Osteoblast (primary cell): ENCODE results near the gene SDCBP2. TPM values are rescaled to one million over a fixed set of nuclear protein-coding genes. Genes with fewer than 3 reads are reported as not detected.

ENCODE experiments used
- DNase-seq: peaks from one replicate; pipeline ENCODE4 v3.0.0; 2011; ENCODE audit warnings: low spot score, mixed read lengths; ENCODE audit not compliant: insufficient read length; ENCODE audit errors: missing footprints
- H2AFZ ChIP-seq: 2 replicates; pipeline ENCODE4 v1.6.0; 2011; ENCODE audit warnings: mild to moderate bottlenecking, low read length
- H3K27ac ChIP-seq: 2 replicates; pipeline ENCODE4 v1.5.1; 2011; ENCODE audit warnings: mild to moderate bottlenecking, low read depth, low read length, moderate library complexity
- H3K27me3 ChIP-seq: 2 replicates; pipeline ENCODE4 v1.6.0; 2012; ENCODE audit warnings: mild to moderate bottlenecking, control low read depth, inconsistent platforms, low read length, moderate library complexity; ENCODE audit not compliant: insufficient read depth
- H3K36me3 ChIP-seq: 2 replicates; pipeline ENCODE4 v1.5.1; 2011; ENCODE audit warnings: mild to moderate bottlenecking, low read length, control low read depth, moderate library complexity; ENCODE audit not compliant: insufficient read depth
- H3K4me1 ChIP-seq: 2 replicates; pipeline ENCODE4 v1.5.1; 2011; ENCODE audit warnings: mild to moderate bottlenecking, low read length, control low read depth, moderate library complexity; ENCODE audit not compliant: insufficient read depth
- H3K4me2 ChIP-seq: 2 replicates; pipeline ENCODE4 v1.6.0; 2011; ENCODE audit warnings: mild to moderate bottlenecking, low read length; ENCODE audit not compliant: insufficient read depth
- H3K4me3 ChIP-seq: fragments of 200-600 bp; sonication (generic); 3 replicates; pipeline ENCODE4 v1.5.1; 2012; ENCODE audit warnings: mild to moderate bottlenecking, low read length, inconsistent platforms; ENCODE audit not compliant: insufficient read depth
- H3K79me2 ChIP-seq: 2 replicates; pipeline ENCODE4 v1.6.0; 2012; ENCODE audit warnings: mild to moderate bottlenecking, low read length, control low read depth, inconsistent platforms; ENCODE audit not compliant: insufficient read depth
- H3K9me3 ChIP-seq: 2 replicates; pipeline ENCODE4 v1.5.1; 2011; ENCODE audit warnings: low read depth, low read length, control low read depth
- H4K20me1 ChIP-seq: 2 replicates; pipeline ENCODE4 v1.6.0; 2012; ENCODE audit warnings: mild to moderate bottlenecking, low read length, control low read depth; ENCODE audit not compliant: insufficient read depth
- total RNA-seq: library from RNA; depleted of rRNA; stranded (reverse); fragments of >200 nt; gene quantifications from 2 replicates; pipeline ENCODE4 v1.2.3, GENCODE V29; 2012
- TF ChIP-seq, protein P1 (sequence below): IDR thresholded peaks from 2 replicates; pipeline ENCODE4 v1.5.1; 2011; ENCODE audit warnings: mild to moderate bottlenecking, low read depth, low read length, moderate library complexity; ENCODE audit errors: extremely low read depth

Gene SDCBP2
- total RNA-seq, 1 donor = 2.2 TPM

DNA sequence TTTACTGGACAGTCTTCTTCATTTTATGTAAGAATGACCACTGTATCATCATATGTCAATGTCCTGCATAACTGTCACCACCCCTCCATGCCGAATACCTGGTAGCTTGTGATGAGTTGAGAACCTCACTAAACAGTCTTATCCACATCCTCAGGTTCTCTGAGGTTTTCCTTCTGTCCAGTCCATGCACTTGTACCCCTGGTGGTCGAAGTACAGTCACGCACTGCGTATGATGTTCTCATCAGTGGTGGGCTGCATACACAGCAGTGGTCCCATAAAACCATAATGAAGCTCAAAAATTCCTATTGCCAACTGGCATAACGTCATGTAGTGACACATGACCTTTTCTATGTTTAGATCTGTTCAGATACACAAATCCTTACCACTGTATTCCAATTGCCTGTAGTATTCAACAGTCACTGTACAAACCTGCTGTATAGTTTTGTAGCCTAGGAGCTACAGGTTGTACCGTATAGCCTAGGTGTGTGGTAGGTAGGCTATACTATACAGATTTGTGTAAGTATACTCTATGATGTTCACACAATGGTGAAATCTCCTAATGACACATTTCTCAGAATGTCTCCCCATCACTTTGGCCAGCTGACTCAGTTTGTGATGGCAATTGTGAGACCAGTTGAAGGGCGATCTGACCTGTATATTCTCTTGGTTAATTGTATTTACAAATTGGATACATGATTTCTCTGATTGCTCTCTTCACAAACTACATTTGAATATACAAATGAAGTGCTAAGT lies 31.3 kb upstream of the SDCBP2 start:
- peaks cover 24% of the 10 kb centered on the region for H3K79me2 ChIP-seq
- H4K20me1 ChIP-seq = peaks cover 7% of the 10 kb centered on the region
- no peak overlapping the region for H3K27ac ChIP-seq
- DNase-seq = no peak
- H3K4me3 ChIP-seq = no peak overlapping the region
- no peaks in the 10 kb centered on the region for H3K9me3 ChIP-seq
- TF ChIP-seq, protein P1, sequence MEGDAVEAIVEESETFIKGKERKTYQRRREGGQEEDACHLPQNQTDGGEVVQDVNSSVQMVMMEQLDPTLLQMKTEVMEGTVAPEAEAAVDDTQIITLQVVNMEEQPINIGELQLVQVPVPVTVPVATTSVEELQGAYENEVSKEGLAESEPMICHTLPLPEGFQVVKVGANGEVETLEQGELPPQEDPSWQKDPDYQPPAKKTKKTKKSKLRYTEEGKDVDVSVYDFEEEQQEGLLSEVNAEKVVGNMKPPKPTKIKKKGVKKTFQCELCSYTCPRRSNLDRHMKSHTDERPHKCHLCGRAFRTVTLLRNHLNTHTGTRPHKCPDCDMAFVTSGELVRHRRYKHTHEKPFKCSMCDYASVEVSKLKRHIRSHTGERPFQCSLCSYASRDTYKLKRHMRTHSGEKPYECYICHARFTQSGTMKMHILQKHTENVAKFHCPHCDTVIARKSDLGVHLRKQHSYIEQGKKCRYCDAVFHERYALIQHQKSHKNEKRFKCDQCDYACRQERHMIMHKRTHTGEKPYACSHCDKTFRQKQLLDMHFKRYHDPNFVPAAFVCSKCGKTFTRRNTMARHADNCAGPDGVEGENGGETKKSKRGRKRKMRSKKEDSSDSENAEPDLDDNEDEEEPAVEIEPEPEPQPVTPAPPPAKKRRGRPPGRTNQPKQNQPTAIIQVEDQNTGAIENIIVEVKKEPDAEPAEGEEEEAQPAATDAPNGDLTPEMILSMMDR = peak; percentile 26
- H3K4me2 ChIP-seq = no peak overlapping the region
- H2AFZ ChIP-seq = no peak overlapping the region
- no peaks in the 10 kb centered on the region for H3K27me3 ChIP-seq
- H3K4me1 ChIP-seq = peaks cover 9% of the 10 kb centered on the region
- peaks cover 13% of the 10 kb centered on the region for H3K36me3 ChIP-seq

DNA sequence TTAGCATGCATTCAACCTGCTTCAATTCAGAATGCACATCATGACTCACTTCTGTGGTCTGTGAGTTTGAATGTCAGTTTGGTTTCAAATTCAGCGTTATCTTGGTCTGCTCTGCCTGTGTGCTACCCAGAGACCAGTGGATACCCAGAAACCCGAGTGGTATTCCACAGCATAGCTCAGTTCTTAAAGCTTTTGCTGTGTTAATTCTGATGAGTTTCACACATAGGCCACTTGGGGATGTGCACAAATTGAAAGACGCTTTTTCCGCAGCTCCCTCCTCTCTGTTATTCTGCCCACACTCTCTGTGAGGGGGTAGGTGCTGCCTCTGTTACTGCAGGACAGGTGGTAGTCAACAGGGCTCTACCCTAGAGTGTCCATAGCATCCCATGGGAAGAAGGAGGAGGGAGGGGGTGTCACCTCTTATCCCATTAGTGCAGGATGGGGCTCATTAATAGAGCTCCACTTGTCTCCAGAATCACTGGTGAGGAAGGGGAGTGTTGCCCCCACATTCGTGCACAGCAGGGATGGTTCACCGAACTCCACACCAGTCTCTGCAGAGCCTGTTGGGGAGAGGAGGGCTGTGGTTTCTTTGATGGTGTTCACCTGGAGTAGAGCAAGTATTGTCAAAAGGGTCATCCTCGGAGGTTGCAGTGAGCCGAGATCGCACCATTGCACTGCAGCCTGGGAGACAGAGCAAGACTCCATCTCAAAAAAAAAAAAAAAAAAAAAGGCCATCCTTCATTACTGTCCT lies 29.2 kb upstream of the SDCBP2 start:
- Histone ChIP-seq H2AFZ (no peak overlapping the region), H3K4me3 (no peak overlapping the region), H3K4me1 (peaks cover 9% of the 10 kb centered on the region), H3K27ac (no peak overlapping the region), H3K36me3 (peaks cover 26% of the 10 kb centered on the region), H4K20me1 (peaks cover 11% of the 10 kb centered on the region), H3K9me3 (no peaks in the 10 kb centered on the region), H3K27me3 (no peaks in the 10 kb centered on the region), H3K79me2 (peaks cover 33% of the 10 kb centered on the region), H3K4me2 (peak overlapping the region; percentile 19)
- peak; percentile 81 for DNase-seq
- TF ChIP-seq, protein P1 = no peak

DNA sequence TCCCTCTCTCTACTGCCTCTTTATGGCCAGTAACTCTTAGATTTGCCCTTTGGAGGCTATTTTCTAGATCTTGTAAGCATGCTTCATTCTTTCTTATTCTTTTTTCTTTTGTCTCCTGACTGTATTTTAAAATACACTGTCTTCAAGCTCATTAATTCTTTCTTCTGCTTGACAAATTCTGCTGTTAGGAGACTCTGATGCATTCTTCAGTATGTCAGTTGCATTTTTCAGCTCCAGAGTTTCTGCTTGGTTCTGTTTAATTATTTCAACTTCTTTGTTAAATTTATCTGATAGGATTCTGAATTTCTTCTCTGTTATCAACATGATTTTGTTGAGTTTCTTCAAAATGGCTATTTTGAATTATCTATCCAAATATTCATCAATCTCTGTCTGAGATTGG lies 25.0 kb upstream of the SDCBP2 start:
- Histone ChIP-seq H4K20me1 (peaks cover 13% of the 10 kb centered on the region), H3K27ac (no peak overlapping the region), H3K79me2 (peaks cover 38% of the 10 kb centered on the region), H3K4me2 (no peak overlapping the region), H3K4me1 (peaks cover 9% of the 10 kb centered on the region), H3K9me3 (no peaks in the 10 kb centered on the region), H3K4me3 (no peak overlapping the region), H3K27me3 (no peaks in the 10 kb centered on the region), H2AFZ (no peak overlapping the region), H3K36me3 (peaks cover 17% of the 10 kb centered on the region)
- no peak for DNase-seq
- TF ChIP-seq, protein P1 = no peak

DNA sequence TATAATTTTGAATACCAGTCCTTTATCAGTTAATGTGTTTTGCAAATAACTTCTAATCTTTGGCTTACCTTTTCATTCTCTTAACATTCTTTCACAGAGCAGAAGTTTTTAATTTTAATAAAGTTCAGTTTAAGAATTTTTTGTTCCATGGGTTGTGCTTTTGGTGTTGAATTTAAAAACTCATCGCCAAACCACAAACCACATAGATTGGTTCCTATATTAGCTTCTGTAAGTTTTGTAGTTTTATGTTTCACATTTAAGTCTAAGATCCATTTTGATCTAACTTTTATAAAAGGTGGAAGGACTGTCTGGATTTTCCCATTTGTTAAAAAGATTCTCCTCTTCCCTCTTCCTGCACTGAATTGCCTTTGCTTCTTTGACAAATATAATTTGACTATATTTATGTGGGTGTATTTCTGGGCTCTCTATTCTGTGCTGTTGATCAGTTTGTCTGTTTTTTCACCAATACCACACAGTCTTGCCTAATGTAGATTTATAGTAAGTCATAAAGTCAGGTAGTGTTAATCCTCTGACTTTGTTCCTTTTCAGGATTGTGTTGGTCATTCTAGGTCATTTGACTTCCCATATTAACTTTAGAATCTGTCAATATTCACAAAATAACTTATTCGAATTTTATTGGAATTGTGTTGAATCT lies 17.5 kb upstream of the SDCBP2 start:
- Histone ChIP-seq H3K36me3 (peaks cover 2% of the 10 kb centered on the region), H3K4me2 (no peak overlapping the region), H2AFZ (no peak overlapping the region), H3K27ac (no peak overlapping the region), H4K20me1 (no peaks in the 10 kb centered on the region), H3K79me2 (peaks cover 23% of the 10 kb centered on the region), H3K9me3 (no peaks in the 10 kb centered on the region), H3K4me3 (no peak overlapping the region), H3K27me3 (no peaks in the 10 kb centered on the region), H3K4me1 (peaks cover 27% of the 10 kb centered on the region)
- no peak for DNase-seq
- TF ChIP-seq, protein P1 = no peak
